ENCODE data around the gene SLC2A13.
"Not testable (repeated sequence)": the region's sequence is repeated elsewhere in the genome, so short reads cannot be mapped to it uniquely, and the experiment has no call there.

Gene SLC2A13

DNA sequence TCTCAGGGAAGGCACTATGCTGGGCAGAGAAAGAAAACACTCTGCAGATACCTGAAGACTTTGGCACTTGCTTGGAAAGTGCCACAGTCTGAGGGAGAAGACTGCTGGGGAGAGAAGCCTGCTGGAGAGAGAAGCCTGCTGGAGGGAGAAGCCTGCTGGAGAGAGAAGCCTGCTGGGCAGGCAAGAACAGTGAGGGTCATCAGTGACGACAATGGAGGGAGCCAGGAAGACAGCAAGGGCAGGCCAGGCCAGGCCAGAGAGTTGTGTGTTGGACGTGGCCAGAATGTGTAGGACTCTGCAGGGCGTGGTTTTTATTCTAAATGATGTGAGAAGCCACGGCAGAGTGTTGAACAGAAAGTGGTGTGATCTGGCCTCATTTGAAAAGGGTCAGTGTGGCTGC lies 301.0 kb downstream of the SLC2A13 start:
- DNase-seq (ENCODE audit: low read depth): no peak

DNA sequence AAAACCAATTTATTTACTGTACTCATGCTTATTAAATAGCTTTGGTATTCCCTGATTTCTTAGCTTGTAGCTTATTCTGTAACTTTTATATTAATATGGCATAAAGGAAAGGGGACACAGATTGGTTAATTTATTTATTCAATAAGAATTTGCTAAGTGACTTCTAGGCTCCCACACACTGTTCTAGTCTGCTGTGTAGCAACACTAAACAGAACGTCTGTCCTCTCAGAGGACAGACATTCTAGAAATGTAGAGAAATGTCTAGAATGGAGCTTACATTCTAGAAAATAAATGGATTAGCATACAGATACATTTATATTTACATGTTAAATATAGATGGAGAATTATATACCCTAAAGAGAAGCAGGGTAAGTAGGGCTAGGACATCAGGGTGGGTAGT lies 301.4 kb downstream of the SLC2A13 start:
- no peak for DNase-seq (ENCODE audit: low read depth)

DNA sequence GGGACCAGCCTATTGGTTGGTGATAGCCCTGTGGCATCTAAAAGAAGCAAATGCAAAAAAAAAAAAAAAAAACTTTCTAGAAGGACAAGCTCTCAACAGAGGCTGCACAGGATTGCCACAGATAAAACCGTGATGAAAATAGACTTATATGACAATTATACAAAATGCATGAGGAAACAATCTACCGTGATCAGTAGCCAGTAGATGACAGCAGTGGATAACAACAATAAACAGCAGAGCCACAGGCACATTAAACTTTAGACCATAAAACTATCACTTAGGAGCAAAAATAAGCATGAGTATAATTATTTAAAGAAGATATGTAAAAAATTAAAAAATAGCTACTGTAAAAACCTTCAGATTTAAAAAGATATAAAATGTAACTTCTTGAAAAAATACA lies 302.7 kb downstream of the SLC2A13 start:
- DNase-seq (ENCODE audit: low read depth): no peak

DNA sequence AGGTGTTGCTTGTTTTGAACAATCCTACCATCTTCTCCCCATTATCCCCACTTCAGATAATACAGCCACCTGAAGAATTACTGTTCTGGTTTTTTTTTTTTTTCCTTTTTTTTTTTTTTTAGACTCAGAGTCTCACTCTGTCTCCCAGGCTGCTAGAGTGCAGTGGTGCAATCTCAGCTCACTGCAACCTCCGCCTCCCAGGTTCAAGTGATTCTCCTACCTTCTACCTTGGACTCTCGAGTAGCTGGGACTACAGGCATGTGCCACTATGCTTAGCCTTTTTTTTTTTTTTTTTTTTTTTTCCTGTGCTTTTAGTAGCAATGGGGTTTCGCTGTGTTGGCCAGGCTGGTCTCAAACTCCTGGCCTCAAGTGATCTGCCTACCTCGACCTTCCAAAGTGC lies 306.9 kb downstream of the SLC2A13 start:
- no peak for DNase-seq (ENCODE audit: low read depth)

DNA sequence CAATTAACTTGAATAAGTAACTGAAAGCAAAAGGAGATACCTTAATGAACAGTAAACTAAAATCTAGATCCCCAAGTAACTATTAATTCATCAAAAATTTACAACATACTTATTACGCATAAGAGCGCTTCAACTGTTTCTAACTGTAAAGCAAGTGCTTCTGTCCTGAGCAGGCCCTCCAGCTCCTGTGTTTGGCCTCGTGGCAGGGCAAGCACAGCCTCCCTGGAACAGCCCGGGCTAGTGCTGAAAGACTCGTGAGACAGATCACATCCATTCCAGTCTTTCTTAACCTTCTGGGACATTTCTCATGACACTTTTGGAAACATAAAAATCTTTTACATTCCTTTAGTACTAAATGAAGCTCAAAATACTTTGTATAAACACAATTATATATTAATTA lies 307.5 kb downstream of the SLC2A13 start:
- DNase-seq (ENCODE audit: low read depth): no peak

DNA sequence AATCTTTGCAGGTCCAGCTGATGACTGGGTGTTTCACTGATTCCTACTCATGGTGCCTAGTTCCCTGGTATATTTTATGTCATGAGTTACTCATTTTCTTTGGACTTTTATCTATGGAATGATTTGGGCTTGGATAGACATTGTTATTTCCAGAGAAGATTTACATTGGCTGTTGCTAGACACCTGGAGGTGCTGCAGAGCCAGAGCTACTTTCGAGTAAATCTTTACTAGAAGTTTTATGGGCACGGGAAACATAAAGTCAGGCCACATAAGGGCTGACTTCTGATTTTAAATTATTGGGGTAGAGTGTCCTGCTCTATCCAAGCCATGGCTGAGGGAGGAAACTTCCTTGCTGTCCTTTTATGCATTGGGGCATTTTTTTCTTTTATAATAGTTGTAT lies 310.4 kb downstream of the SLC2A13 start:
- no peak for DNase-seq (ENCODE audit: low read depth)

DNA sequence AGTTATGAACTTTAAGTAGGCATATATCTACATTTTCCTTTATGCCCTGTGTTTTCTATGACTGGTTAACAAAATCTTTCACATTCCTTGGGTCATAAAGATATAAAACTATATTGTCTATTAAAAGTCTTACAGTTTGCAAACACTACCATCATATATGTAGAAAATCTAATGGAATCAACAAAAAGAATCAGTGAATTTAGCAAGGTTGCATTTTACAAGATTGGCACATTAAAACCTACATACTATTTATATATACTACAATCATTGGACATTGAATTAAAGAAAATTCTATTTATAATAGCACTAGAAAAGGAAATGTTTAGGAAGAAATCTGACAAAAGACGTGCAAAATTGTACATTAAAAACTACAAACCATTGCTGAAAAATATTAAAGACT lies 312.9 kb downstream of the SLC2A13 start:
- DNase-seq (ENCODE audit: low read depth): no peak

DNA sequence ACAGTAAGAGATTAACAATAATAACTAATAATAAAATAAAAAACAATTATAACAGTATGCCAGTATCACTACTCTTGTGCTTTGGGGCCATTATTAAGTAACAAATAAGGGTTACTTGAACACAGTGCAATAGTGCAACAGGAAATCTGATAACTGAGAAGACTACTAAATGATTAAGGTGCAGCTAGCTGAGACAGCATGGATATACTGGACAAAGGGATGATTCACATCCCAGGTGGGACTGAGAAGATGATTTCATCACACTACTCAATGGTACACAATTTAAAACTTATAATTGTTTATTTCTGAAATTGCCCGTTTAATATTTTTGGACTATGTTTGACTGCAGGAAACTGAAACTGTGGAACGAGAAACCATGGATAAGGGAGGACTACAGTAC lies 317.6 kb downstream of the SLC2A13 start:
- DNase-seq (ENCODE audit: low read depth): no peak

DNA sequence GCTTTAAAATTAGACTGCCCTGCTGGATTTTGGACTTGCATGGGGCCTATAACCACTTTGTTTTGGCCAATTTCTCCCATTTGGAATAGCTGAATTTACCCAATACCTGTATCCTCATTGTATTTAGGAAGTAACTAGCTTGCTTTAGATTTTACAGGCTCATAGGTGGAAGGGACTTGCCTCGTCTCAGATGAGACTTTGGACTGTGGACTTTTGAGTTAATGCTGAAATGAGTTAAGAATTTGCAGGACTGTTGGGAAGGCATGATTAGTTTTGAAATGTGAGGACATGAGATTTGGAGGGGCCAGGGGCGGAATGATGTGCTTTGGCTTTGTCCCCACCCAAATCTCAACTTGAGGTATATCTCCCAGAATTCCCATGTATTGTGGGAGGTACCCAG lies 320.1 kb downstream of the SLC2A13 start:
- not testable (repeated sequence) for DNase-seq (ENCODE audit: low read depth)

DNA sequence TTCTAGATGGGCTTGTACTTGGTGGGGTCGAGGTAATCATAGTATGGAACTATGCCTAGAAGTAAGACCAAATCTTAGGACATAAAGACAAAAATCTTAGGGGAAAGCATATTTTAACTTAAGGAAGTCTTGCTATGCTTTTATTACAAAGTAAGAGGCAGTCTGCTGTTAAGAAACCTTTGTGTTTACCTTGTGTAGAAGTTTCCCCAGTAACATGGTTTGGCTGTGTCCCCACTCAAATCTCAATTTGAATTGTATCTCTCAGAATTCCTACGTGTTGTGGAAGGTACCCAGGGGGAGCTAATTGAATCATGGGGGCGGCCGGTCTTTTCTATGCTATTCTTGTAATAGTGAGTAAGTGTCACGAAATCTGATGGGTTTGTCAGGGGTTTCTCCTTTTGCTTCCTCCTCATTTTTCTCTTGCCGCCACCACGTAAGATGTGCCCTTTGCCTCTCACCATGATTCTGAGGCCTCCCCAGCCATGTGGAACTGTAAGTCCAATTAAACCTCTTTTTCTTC lies 323.8 kb downstream of the SLC2A13 start:
- no peak for DNase-seq (ENCODE audit: low read depth)

DNA sequence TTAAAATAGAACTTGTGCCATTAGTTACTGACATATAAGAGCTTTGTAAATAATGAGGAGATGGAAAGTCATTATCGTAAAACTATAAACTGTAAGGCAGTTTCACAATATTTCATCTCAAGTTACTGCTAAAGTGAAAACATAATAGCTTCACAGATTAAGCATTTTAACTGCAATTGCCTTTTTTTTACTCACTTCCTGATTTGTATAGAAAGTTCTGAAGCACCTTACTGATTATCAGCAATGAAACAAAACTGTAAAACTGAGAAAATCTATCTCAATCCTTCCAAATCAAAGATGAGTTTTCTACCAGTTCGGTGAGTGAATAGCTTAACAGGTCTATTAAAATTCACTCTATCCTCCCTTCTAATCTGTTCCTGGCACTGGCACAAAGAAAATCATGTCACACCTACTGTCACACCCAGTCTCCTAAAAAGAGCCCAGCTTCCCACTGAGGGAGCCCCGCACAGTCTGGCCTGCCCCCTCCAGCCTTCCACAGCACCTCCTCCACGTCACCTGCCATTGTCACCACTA lies 324.9 kb downstream of the SLC2A13 start:
- DNase-seq (ENCODE audit: low read depth): no peak

DNA sequence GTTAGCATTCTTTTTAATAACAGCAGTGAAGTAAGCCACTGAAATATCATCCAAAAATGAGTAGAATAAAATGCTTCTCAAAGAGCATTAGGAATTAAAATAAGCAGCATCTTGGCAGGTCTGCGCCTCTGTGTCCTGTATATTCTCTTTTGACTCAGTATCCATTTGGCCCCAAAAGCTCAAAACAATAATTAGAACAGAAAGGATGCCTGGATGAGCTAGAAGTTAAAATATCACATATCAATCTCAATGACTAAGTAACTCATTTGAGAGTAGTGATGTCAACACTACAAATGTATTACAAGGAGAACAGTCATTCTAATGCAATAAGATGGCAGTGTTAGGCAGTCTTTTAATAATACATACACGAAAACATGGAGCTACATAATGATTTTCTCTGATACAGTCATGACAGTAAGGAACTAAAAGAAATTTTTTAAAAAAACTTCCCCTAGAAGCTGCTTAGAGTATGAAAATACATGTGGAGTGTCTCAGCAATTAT lies 325.4 kb downstream of the SLC2A13 start:
- DNase-seq (ENCODE audit: low read depth): no peak

DNA sequence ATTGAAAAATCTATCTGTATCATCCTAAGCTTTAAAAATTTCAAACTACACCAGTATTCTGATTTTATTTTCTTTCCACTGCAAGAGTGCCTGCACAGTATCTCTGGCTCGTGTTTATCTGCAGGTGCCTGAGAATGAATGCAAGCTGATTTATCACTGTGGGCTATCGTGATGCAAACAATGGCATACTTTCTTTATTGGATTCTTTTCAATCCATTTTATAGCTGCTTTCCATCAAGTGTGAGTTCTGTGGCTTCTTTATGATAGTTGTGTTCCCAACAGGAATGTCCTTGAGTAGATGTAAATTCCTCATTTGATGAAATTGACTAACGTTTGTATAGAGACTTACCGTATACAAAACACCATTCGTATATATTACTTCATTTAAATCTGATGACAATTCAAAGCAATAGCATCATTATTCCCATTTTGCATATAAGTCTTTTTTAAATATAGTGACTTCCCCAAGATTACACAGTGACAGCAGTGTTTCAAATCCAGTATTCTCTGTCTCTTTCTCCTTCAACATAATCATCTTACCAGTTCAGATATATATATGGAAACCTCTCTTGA lies 326.0 kb downstream of the SLC2A13 start:
- DNase-seq (ENCODE audit: low read depth): no peak

DNA sequence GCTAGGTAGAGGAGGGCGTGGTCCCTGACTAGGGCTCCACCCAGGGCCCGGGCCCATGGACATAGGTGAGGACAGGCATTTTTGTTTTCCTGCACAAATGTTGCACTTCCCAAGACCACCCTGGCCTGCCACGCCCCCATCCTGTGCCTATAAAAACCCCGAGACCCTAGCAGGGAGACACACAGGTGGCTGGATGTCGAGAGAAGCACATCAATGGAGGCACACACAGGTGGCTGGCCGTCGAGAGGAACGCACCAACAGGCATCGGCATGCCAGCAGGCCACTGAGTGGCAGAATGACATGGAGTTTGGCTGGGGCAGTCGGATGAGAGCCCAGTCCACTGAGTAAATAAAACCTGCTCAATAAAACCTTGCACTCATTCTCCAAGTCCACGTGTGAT lies 328.4 kb downstream of the SLC2A13 start:
- no peak for DNase-seq (ENCODE audit: low read depth)

DNA sequence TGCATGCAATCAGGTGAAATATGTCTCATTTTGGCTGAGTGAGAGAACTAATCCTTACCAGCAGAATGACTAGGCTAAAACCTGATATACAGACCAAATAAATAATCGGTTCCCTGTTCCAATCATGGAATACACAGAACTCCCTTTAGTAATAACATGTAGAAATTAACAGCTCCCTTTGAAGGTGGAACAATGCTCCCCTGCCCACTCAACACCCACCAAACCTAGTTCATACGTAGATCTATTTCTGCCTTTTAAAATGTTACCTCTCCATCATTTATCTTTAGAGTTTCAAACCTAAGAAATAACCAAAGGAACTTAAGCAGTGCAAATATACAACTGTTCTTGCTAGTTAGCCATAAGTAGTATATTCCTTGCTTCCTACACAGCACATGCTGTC lies 332.6 kb downstream of the SLC2A13 start:
- no peak for DNase-seq (ENCODE audit: low read depth)

DNA sequence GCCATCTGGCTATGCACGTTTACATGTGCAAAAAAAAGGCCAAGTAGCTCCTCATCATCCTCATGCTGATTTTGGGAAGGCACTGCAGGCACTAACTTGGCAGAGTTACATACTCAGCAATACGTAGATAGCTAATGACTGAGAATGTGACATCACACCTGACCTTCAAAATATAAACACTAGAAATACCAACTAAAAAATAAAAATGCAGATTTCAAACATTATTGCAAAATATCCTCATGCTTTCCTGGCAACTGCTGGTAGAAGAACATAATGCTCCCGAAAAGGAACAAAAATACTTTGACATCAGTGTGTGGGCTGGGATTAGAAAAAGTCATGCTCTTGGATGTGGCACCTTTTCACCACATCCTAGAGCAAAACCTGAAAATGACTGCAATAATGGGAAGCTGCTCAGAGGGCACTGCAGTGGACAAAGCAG lies 333.0 kb downstream of the SLC2A13 start:
- DNase-seq (ENCODE audit: low read depth): no peak

DNA sequence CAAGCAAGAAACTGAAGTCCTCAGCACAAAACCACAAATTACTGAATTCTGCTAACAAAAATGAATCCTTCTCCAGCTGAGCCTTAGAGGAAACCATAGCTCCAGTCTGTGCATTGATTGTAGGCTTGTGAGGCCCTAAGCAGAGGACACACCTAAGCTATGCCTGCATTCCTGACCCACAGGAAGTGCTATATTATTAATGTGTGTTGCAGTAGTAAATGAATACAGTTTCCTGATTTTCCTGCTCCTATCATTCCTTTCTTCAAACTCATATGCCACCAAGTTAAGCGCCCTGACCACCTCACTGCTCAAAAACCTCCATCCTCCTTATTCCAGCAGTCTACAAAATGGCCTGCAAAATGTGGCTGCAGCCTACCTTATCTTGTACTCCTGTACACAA lies 334.4 kb downstream of the SLC2A13 start:
- DNase-seq (ENCODE audit: low read depth): no peak

DNA sequence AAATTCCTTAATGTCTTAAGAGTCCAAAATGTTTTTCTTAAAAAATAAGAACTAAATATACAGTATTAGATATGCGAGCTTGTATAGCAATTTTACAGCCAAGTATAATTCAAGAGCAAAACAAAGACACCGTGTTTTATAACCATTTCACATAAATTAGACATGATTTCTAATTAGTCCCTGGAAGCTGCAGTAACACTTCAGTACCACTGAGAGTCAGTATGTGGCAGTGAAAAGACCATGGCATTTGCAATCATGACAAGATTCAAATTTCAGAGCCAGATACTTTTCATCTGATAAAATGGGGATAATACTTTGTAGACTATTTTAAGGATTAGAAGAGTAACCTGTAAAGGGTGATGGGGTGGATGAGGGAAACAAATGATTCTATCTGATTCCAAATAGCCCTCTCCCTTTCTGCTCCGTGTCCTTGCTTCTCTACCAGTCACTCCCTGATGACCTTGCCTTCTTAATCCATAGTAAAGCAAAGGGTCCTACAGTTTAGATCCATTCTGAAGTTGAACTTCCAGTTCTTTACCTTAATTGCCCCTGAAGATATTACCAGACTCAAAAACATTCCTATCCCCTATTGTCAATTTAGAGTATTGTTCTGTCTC lies 340.8 kb downstream of the SLC2A13 start:
- no peak for DNase-seq (ENCODE audit: low read depth)

DNA sequence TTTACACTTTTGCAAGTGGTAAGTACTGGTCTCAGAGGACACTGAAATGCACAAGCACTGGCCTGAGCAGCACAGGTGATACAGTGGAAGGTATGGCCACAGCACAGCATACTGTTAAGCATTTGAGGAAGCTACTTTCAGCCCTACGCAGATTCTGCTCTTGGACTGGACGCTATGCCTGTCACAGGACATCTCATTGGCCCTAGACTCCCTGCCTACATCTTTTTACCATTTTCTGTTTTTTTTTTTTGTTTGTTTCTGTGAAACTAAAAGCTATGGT lies 342.1 kb downstream of the SLC2A13 start:
- DNase-seq (ENCODE audit: low read depth): no peak

DNA sequence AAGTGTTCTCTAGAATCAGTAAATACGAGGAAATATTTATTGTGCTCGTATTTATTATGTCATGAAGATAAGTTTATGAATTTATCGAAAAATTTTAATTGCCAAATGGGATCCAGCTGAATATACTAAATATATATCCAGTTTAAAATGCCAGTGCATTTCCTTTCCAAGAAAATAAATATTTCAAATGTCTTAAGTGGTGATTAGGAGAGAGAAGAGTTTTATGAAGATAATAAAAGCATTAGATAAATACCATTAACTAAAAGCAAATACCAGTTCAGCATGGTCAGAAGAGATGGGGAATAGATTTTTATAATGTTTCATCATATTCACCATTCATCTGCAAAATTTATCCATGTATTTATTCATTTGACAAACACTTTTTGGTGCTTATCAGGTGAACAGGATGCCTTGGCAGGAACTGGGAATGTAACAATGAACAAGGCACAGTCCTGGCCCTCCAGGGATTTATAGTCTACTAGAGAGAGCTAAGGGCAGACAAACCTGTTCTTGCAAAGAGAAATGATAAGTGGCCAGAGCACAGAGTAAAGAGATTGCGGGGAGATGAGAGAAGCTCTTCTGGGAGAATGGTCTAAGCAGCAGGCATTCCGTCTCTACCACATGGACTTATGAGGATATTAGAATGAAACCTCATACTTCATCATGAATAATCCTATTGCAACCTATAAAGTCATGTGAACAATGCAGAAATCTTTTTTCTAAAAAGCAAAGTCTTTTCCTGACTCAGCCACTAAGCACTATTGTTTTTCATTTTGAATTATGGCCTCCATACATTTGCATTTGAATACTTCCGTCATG lies 342.6 kb downstream of the SLC2A13 start:
- no peak for DNase-seq (ENCODE audit: low read depth)

DNA sequence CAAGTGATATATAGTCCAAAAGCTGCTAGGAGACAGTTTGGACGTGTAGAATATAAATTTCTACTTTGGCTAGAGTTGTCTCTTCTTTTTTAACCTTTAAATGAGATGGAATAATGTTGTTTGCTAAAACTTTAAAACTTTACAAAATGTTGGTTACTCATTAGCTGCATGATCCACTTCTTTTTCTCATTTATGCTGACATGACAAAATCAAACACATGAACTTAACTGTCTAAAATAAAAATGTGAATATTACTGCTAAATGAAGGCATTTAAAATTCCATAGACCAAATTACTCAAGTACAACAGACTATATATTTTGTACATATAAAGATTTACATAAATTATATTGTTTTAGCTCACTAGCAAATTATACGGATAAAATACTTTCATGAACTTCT lies 350.4 kb downstream of the SLC2A13 start:
- no peak for DNase-seq (ENCODE audit: low read depth)

DNA sequence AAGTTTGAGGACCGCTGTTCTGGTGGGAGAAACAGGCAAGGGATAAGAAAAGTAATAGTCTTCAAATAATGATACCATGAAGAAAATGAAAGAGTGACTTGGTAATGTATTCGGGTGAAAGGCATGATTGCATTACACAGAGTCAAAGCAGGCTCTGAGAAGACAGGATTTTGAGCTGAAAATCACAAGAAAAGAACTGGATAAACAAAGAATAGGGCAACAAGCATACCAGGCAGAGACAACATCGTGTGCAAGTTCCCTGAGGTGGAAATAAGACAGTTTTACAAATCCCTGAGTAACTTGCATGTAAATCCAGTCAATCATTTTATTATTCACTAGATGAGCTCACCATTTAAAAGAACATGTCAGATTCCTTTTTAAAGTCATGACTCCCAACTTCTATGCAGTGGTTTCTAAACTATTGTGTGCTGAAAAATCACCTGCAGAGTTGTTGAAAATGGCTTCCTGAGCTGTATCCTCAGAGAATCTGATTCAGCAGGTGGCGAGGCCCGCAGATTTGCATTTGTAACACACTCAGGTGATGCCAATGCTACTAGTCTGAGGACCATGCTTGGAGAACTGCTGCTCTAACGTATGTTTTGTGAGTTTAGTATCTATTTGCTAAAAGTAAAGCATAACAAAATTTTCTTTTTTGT lies 353.3 kb downstream of the SLC2A13 start:
- no peak for DNase-seq (ENCODE audit: low read depth)

DNA sequence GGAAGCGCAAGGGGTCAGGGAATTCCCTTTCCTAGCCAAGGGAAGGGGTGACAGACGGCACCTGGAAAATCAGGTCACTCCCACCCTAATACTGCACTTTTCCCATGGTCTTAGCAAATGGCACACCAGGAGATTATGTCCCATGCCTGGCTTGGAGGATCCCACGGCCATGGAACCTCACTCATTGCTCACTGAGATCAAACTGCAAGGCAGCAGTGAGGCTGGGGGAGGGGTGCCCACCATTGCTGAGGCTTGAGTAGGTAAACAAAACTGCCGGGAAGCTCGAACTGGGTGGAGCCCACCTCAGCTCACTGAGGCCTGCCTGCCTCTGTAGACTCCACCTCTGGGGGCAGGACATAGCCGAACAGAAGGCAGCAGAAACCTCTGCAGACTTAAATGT lies 359.7 kb downstream of the SLC2A13 start:
- DNase-seq (ENCODE audit: low read depth): not testable (repeated sequence)

All from stimulated activated CD4-positive, alpha-beta T cell treated with anti-CD3 and anti-CD28 coated beads, Interleukin-2, amount 100 ng/mL, for 4 hours (primary cell).